Measurements from ENCODE around the gene VPREB3.

The VPREB3 gene

DNA sequence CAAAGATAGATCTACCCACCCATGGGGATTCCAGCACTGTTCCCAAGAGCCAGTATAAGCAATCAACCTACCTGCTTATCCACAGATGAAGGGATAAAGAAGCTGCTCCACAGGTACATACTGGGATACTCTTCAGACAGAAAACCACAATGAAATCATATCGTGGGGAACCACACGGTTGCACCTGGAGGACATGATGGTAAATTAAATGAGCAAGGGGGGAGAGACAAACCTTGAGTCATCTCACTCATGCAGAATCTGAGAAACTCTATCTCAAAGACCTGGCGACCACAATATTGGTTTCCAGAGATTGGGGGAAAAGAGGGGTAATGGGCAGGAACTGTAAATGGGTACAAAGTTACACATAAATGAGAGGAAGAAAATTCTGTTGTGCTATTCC, 48.9 kb downstream of the VPREB3 start:
- no peak overlapping the region for H3K27ac ChIP-seq
- no peaks in the 10 kb centered on the region for H3K27me3 ChIP-seq
- no peaks in the 10 kb centered on the region for H3K4me1 ChIP-seq
- no peak overlapping the region for H3K4me3 ChIP-seq
- no peak for TF ChIP-seq CTCF (IDR thresholded peaks at IDR 0.05)
- no peak for DNase-seq
- H3K9me3 ChIP-seq, result no peaks in the 10 kb centered on the region
- intact Hi-C loops (cut with DNase I; ENCODE audit: low total_unique reads), result no loop called here
- peaks cover 43 to 98% (median 72%) of the 10 kb centered on the region in 3 donors for H3K36me3 ChIP-seq

DNA sequence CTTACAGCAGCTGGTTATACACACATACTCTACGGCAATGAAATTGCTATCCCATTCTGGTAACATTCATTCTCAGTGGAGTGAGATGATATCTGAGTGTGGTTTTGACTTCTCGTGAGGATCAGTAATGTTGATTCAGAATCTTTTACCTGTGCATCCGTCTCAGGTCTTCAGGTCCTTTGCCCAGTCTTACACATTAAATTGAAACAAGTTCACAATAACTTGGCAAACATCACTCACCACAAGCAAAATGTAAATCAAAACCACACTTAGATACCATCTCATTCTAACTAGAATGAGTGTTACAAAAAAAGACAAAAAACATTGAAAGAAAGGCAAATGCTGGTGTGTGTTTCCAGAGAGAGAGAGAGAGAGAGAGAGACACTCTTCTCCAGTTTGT, 49.4 kb downstream of the VPREB3 start:
- DNase-seq, result no peak
- no peaks in the 10 kb centered on the region for H3K9me3 ChIP-seq
- H3K27ac ChIP-seq, result no peak overlapping the region
- no peaks in the 10 kb centered on the region for H3K4me1 ChIP-seq
- no peaks in the 10 kb centered on the region for H3K27me3 ChIP-seq
- no peak for TF ChIP-seq CTCF (IDR thresholded peaks at IDR 0.05)
- H3K4me3 ChIP-seq, result no peak overlapping the region
- intact Hi-C loops (cut with DNase I; ENCODE audit: low total_unique reads), result no loop called here
- H3K36me3 ChIP-seq, result peaks cover 43 to 98% (median 71%) of the 10 kb centered on the region in 3 donors

- H3K4me3 ChIP-seq, result no peak overlapping the region
- no peaks in the 10 kb centered on the region for H3K27me3 ChIP-seq
- H3K27ac ChIP-seq, result no peak overlapping the region
- DNase-seq, result no peak
- H3K36me3 ChIP-seq, result peaks cover 43 to 96% (median 74%) of the 10 kb centered on the region in 3 donors
- intact Hi-C loops (cut with DNase I; ENCODE audit: low total_unique reads), result no loop called here
- no peaks in the 10 kb centered on the region for H3K4me1 ChIP-seq
- no peak for TF ChIP-seq CTCF (IDR thresholded peaks at IDR 0.05)
- H3K9me3 ChIP-seq, result no peaks in the 10 kb centered on the region
These were observed 50.2 kb downstream of the VPREB3 start for GRCh38 chr22:23704062-23704461.
